Measurements from ENCODE around the gene AP5S1. TPM values are rescaled to one million over a fixed set of nuclear protein-coding genes. Genes with fewer than 3 reads are reported as not detected.

Gene AP5S1
- polyA plus RNA-seq, 2 donors, result 4.6 to 7.9 TPM

- peaks cover 0 to 6% of the 10 kb centered on the region in 2 donors for H3K36me3 ChIP-seq (ENCODE audit: control insufficient read depth in 2 of 2, insufficient read depth in 2 of 2, low read length in 1 of 2)
- no peak overlapping the region for H3K27ac ChIP-seq (ENCODE audit: low read depth in 2 of 2, low read length in 1 of 2)
- no peak overlapping the region for H3K4me3 ChIP-seq (ENCODE audit: low read depth in 1 of 2, low read length in 2 of 2)
These were observed 56.3 kb downstream of the AP5S1 start for GRCh38 chr20:3876676-3877075.

More at GRCh38 chr20:3876676-3877075, 56.3 kb downstream of the AP5S1 start:
- Histone ChIP-seq H3K27me3 (ENCODE audit: control insufficient read depth in 1 of 2, insufficient read depth in 2 of 2, low read length in 2 of 2) (no peaks in the 10 kb centered on the region), H3K9me3 (ENCODE audit: control insufficient read depth in 2 of 2, insufficient read depth in 1 of 2, low read depth in 1 of 2, low read length in 1 of 2) (no peaks in the 10 kb centered on the region), H3K4me1 (ENCODE audit: control insufficient read depth in 2 of 2, insufficient read depth in 2 of 2, low read length in 1 of 2) (no peaks in the 10 kb centered on the region)

Other genes starting within 250 kb of the AP5S1 start
- not detected for gene GFRA4, start 157.1 kb upstream of the AP5S1 start, polyA plus RNA-seq
- gene ADAM33, start 138.5 kb upstream of the AP5S1 start, polyA plus RNA-seq, result 10 to 100 TPM; 27.3 to 83.1 TPM
- 1 to 10 TPM; 1.1 to 1.4 TPM for gene SIGLEC1, start 107.9 kb upstream of the AP5S1 start, polyA plus RNA-seq
- 1 to 10 TPM; 2.0 to 2.3 TPM for gene HSPA12B, start 87.9 kb upstream of the AP5S1 start, polyA plus RNA-seq
- gene ADISSP, start 52.8 kb upstream of the AP5S1 start, polyA plus RNA-seq, result 10 to 100 TPM; 18.0 to 33.2 TPM
- gene SPEF1, start 39.1 kb upstream of the AP5S1 start, polyA plus RNA-seq, result under 1 TPM; 0.07 to 0.08 TPM
- gene CENPB, start 33.8 kb upstream of the AP5S1 start, polyA plus RNA-seq, result 10 to 100 TPM; 33.3 to 43.4 TPM
- gene CDC25B, start 24.2 kb upstream of the AP5S1 start, polyA plus RNA-seq, result 10 to 100 TPM; 15.6 to 21.8 TPM
- 10 to 100 TPM in 1 of 2 donors, 1 to 10 TPM in 1; 9.2 to 20.5 TPM for gene MAVS, start 26.3 kb downstream of the AP5S1 start, polyA plus RNA-seq
- gene PANK2, start 68.8 kb downstream of the AP5S1 start, polyA plus RNA-seq, result 10 to 100 TPM; 31.0 to 31.9 TPM
- 1 to 10 TPM; 3.0 to 3.9 TPM for gene RNF24, start 195.0 kb downstream of the AP5S1 start, polyA plus RNA-seq

Measured in esophagus (tissue), 2 donors.